COR-L47 (cell line): Measurements from ENCODE around the gene NPPC.
"Not testable (repeated sequence)": the region's sequence is repeated elsewhere in the genome, so short reads cannot be mapped to it uniquely, and the experiment has no call there.

ENCODE experiments used
- DNase-seq: peaks from one replicate; lab custom pipeline; 2025; lab: John Stamatoyannopoulos, UW

The NPPC gene

GRCh38 chr2:231884438-231885140, 41.6 kb downstream of the NPPC start:
- peak; percentile 32 for DNase-seq

GRCh38 chr2:231883468-231883881, 42.7 kb downstream of the NPPC start:
- no peak for DNase-seq

- DNase-seq: no peak
These were observed 43.5 kb downstream of the NPPC start for GRCh38 chr2:231882646-231883045.

GRCh38 chr2:231880371-231880770, 45.8 kb downstream of the NPPC start:
- not testable (repeated sequence) for DNase-seq

- DNase-seq: no peak
These were observed 47.0 kb downstream of the NPPC start for GRCh38 chr2:231879216-231879615.

- no peak for DNase-seq
These were observed 48.4 kb downstream of the NPPC start for GRCh38 chr2:231877533-231878456.

GRCh38 chr2:231874944-231875343, 51.3 kb downstream of the NPPC start:
- DNase-seq: no peak
